Liver (tissue), 2 donors: Measurements from ENCODE around the gene COQ2.

ENCODE experiments used
- RAD21 ChIP-seq, 2 donors: IDR thresholded peaks; 2 replicates each; pipeline ENCODE4 v1.6.1; 2016; ENCODE audit warnings: antibody characterized with exemption in 2 of 2, mild to moderate bottlenecking in 2 of 2
- RXRA ChIP-seq, 2 donors: IDR thresholded peaks; 2 replicates each; pipeline ENCODE4 v1.6.1; 2017 to 2018; ENCODE audit warnings: antibody characterized with exemption in 2 of 2, mild to moderate bottlenecking in 1 of 2
- donor health status: healthy.

DNA sequence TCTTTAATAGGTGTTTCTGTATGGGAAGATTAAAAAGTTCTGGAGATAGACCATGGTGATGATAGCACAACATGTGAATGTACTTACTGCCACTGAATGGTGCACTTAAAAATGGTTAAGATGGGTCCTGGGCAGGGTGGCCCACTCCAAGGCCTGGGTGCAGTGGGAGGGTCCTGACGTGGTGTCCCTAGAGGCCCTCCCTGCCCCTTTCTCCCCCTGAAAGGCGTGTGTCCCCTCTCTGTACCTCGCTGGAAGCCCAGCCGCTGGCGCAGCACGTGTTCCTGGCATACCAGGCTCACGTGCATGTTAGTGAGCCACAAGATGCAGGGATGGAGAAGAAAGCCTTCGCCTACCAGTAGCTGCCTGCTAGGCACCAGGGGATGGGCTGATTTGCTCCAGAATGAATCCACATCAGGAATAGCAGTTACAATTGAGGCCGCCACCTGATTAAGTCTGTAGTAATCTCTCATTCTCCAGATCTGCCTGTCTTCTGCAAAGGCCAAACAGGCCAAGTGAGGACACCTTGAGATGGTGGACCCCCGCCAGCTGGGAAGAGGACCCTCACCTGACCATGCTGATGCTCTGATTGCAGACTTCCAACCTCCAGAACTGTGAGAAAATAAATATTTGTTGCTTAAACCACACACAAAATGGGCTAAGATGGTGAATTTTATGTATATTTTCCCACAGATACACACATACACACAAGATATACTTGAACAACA lies 67.5 kb downstream of the COQ2 start:
- no peak for TF ChIP-seq RAD21 (IDR thresholded peaks at IDR 0.05)
- no peak for TF ChIP-seq RXRA (IDR thresholded peaks at IDR 0.05)
